Vagina (tissue), 2 donors: ENCODE results near the gene S100B.

ENCODE experiments used
- POLR2A ChIP-seq, 2 donors: fragments of 450-650 bp; IDR thresholded peaks; one replicate each; pipeline ENCODE4 v1.6.1; 2017; ENCODE audit warnings: antibody characterized with exemption in 2 of 2, mild to moderate bottlenecking in 2 of 2, moderate library complexity in 2 of 2
- POLR2AphosphoS5 ChIP-seq, 2 donors: sonication (generic); formaldehyde crosslinking; IDR thresholded peaks; one replicate each; pipeline ENCODE4 v1.9.0; 2017; ENCODE audit warnings: antibody characterized with exemption in 2 of 2, mild to moderate bottlenecking in 2 of 2, low read depth in 1 of 2; ENCODE audit not compliant: insufficient read depth in 1 of 2
- TF ChIP-seq, protein P1 (sequence below), 3 experiments: fragments of 450-650 bp in 2 of 3; fragments of 200-600 bp in 1 of 3; sonication (generic) in 1 of 3; IDR thresholded peaks; one replicate each; pipeline ENCODE4 v1.5.1; 2017 to 2019; ENCODE audit warnings: antibody characterized with exemption in 3 of 3, mild to moderate bottlenecking in 2 of 3, moderate library complexity in 2 of 3

DNA sequence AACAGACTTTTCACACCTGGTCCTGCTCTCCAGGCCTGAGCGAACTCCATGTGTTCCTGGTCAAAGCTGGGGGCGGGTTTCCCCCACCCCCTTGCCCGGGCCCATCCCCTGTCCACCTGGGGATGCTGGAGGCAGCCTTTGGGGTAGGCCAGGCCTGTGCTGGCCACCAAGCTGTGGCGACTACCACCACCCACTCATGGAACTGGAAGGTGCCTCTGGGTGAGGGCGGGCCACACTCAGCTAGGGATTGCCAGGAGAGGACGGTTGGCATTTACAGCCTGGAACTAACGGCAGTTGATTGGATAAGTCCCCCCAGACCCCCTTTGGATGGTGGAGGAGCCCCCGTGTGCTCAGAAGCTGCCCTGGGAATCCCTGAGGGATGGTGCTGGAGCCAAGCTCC is 7.9 kb downstream of the S100B start:
- TF ChIP-seq POLR2A (IDR thresholded peaks at IDR 0.05) (no peak), POLR2AphosphoS5 (IDR thresholded peaks at IDR 0.05; ENCODE audit: insufficient read depth in 1 of 2, low read depth in 1 of 2) (no peak)
- TF ChIP-seq, protein P1, sequence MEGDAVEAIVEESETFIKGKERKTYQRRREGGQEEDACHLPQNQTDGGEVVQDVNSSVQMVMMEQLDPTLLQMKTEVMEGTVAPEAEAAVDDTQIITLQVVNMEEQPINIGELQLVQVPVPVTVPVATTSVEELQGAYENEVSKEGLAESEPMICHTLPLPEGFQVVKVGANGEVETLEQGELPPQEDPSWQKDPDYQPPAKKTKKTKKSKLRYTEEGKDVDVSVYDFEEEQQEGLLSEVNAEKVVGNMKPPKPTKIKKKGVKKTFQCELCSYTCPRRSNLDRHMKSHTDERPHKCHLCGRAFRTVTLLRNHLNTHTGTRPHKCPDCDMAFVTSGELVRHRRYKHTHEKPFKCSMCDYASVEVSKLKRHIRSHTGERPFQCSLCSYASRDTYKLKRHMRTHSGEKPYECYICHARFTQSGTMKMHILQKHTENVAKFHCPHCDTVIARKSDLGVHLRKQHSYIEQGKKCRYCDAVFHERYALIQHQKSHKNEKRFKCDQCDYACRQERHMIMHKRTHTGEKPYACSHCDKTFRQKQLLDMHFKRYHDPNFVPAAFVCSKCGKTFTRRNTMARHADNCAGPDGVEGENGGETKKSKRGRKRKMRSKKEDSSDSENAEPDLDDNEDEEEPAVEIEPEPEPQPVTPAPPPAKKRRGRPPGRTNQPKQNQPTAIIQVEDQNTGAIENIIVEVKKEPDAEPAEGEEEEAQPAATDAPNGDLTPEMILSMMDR (IDR thresholded peaks at IDR 0.05) = no peak
